Measurements from ENCODE around the gene TMEM161A. TPM values are rescaled to one million over a fixed set of nuclear protein-coding genes. Genes with fewer than 3 reads are reported as not detected.
"Not testable (repeated sequence)": the region's sequence is repeated elsewhere in the genome, so short reads cannot be mapped to it uniquely, and the experiment has no call there.

TMEM161A gene
- total RNA-seq, 1 experiment from 2014 or later: 46.0 TPM

DNA sequence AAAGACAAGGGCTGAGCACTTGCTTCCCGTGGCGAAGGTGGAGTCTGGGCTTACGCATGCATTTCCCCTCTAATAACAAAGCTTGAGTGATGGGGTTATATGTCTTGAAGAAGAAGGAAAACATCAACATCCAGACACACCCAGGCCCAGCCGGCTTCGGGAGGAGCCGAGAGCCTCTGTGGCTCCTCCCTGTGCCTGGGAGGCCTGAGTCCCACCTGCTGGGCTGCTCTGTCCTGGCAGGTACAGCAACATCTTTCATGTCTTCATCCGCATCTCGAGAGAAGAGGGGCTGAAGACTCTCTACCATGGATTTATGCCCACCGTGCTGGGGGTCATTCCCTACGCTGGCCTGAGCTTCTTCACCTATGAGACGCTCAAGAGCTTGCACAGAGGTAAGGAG, 30.6 kb downstream of the TMEM161A start (continued):
- no peak for TF ChIP-seq E2F5 (CRISPR knock-in tag; IDR thresholded peaks at IDR 0.05)
- no peak for TF ChIP-seq ZNF263 (CRISPR knock-in tag; IDR thresholded peaks at IDR 0.05; ENCODE audit: low read depth)

GRCh38 chr19:19106938-19107337, 31.3 kb downstream of the TMEM161A start:
- TF ChIP-seq ZNF121 (CRISPR knock-in tag; IDR thresholded peaks at IDR 0.05): peak; percentile 99
- CTCF ChIA-PET: interaction anchor here (1.1 to 1.2 kb wide), 2 partner anchors 9 to 111 kb away, joined by 3 to 4 read pairs; no protein-coding TSS in a partner anchor
- POLR2A ChIA-PET; H3K36me3 Mint-ChIP-seq; DNase-seq (ENCODE audit: low spot score); ATAC-seq; H3K9me3 Mint-ChIP-seq; H3K27ac Mint-ChIP-seq; H3K4me3 Mint-ChIP-seq: not testable (repeated sequence)
- Mint-ChIP-seq H3K4me1 (peaks cover 29% of the 10 kb centered on the region), H3K27me3 (ENCODE audit: low read depth) (peaks cover 29% of the 10 kb centered on the region)

DNA sequence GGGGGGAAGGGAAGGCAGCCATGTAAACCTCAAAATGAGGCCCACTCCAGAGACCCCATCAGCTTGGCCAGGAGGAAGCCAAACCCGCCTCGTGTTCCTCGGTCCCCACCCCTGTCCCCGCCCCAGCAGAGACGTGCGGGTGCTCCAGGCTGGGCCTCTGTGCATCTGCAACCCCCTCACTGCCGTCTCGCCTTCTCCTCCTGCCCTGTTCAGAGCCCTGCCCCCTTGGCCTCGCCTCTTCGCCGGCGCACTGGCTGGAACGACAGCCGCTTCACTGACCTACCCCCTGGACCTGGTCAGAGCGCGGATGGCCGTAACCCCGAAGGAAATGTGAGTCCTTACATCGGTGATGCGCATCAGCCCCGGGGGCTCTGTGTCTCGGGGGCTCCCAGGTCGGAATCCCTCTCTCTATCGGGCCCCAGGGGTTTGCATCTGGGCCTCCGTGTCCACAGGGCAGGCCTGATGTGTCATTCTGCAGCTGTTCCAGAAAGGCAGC, 32.2 kb downstream of the TMEM161A start:
- POLR2A ChIA-PET: interaction anchor here (0.7 kb wide), 1 partner anchor 324 kb away, joined by 3 read pairs; no protein-coding TSS in a partner anchor
- Mint-ChIP-seq H3K4me3 (peak overlapping the region; percentile 83), H3K27ac (peak overlapping the region; percentile 93), H3K27me3 (ENCODE audit: low read depth) (peaks cover 21% of the 10 kb centered on the region), H3K9me3 (no peaks in the 10 kb centered on the region), H3K36me3 (no peaks in the 10 kb centered on the region), H3K4me1 (peaks cover 25% of the 10 kb centered on the region)
- CTCF ChIA-PET: interaction anchor here (0.8 to 2.8 kb wide), 7 partner anchors 9 to 119 kb away, joined by 3 to 13 read pairs (median 3); no protein-coding TSS in a partner anchor
- DNase-seq (ENCODE audit: low spot score) (peak; percentile 72), ATAC-seq (peak; percentile 43)
- TF ChIP-seq ZNF532 (CRISPR knock-in tag; IDR thresholded peaks at IDR 0.05; ENCODE audit: borderline replicate concordance) (no peak), FOXP4 (CRISPR knock-in tag; IDR thresholded peaks at IDR 0.05) (peak; percentile 22; the same call in 1 of the 2 replicates), CBFB (CRISPR knock-in tag; IDR thresholded peaks at IDR 0.05; ENCODE audit: low read depth) (no peak)

DNA sequence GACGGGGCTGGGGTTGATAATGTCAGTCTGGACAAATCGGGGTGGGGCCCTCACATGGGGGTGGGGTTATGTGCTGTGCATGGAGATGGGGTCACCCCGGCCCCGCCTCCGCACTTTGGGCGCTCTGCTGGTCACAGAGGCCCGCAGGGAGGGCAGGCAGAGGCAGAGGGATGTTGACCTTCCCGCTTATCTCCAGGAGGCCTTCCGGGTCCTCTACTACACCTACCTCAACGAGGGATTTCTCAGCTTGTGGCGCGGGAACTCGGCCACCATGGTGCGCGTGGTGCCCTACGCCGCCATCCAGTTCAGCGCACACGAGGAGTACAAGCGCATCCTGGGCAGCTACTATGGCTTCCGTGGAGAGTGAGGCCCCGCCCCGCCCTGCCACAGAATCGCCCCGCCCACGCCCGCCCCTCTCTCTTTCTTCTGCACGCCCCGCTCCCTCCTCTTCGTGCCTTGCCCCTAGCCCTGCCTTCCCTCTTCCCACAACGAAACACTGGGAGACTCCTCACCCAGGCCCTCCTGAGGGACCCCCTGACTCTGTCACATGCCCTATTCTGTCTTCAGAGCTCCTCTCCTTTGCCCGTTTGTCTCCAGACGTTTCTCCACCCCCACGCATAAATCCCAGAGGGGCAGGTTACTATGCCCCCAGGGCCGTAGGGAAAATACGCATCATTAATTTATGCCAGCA, 32.8 kb downstream of the TMEM161A start:
- H3K9me3 Mint-ChIP-seq: no peaks in the 10 kb centered on the region
- H3K4me3 Mint-ChIP-seq: peak overlapping the region; percentile 83
- peak; percentile 89 for DNase-seq (ENCODE audit: low spot score)
- peak; percentile 85 for ATAC-seq
- peaks cover 20% of the 10 kb centered on the region for H3K4me1 Mint-ChIP-seq
- ChIA-PET POLR2A (interaction anchor here (0.7 kb wide), 1 partner anchor 325 kb away, joined by 3 read pairs; no protein-coding TSS in a partner anchor), CTCF (interaction anchor here (0.6 to 2.8 kb wide), 9 partner anchors 8 to 282 kb away, joined by 3 to 13 read pairs (median 3); partner anchors contain the start of genes BORCS8 and RFXANK)
- H3K27ac Mint-ChIP-seq: peak overlapping the region; percentile 95
- H3K36me3 Mint-ChIP-seq: no peaks in the 10 kb centered on the region
- peaks cover 19% of the 10 kb centered on the region for H3K27me3 Mint-ChIP-seq (ENCODE audit: low read depth)
- TF ChIP-seq ZNF423 (CRISPR knock-in tag; IDR thresholded peaks at IDR 0.05) (no peak), HMGXB4 (CRISPR knock-in tag; IDR thresholded peaks at IDR 0.05) (no peak), ZNF532 (CRISPR knock-in tag; IDR thresholded peaks at IDR 0.05; ENCODE audit: borderline replicate concordance) (no peak), STAT6 (CRISPR knock-in tag; conservative IDR thresholded peaks at IDR 0.05; ENCODE audit: low read depth) (no peak), ZNF121 (CRISPR knock-in tag; IDR thresholded peaks at IDR 0.05) (no peak)
